Body of pancreas (tissue), 4 donors: Measurements from ENCODE around the gene RIIAD1. TPM values are rescaled to one million over a fixed set of nuclear protein-coding genes. Genes with fewer than 3 reads are reported as not detected.

Experiments
- ATAC-seq: fragments of 150-250 bp; one replicate; pipeline ENCODE4 v1.9.1; 2016
- DNase-seq, 4 donors: peaks; one replicate each; pipeline ENCODE4 v3.0.0-alpha.2; 2019
- H3K27ac ChIP-seq, 4 donors: fragments of 200-600 bp; sonication (generic); 1 replicate in 3 of 4; 2 replicates in 1 of 4; pipeline versions ENCODE4 v1.5.1 to v1.6.1; 2016 to 2019; ENCODE audit warnings: mild to moderate bottlenecking in 1 of 4, mixed read lengths in 1 of 4, moderate library complexity in 1 of 4
- H3K27me3 ChIP-seq, 2 donors: fragments of 200-600 bp; sonication (generic); one replicate each; pipeline ENCODE4 v1.6.0; 2016; ENCODE audit warnings: mild to moderate bottlenecking in 1 of 2
- H3K36me3 ChIP-seq, 2 donors: fragments of 200-600 bp; sonication (generic); replicated peaks in 1 of 2; 2 replicates each; pipeline ENCODE4 v1.5.1; 2016; ENCODE audit warnings: low read depth in 2 of 2; ENCODE audit not compliant: insufficient read depth in 1 of 2
- H3K4me1 ChIP-seq: fragments of 200-600 bp; sonication (generic); one replicate; pipeline ENCODE4 v1.6.0; 2016
- H3K4me3 ChIP-seq, 2 donors: fragments of 200-600 bp; sonication (generic); 1 replicate in 1 of 2; 2 replicates in 1 of 2; pipeline ENCODE4 v1.5.1; 2016 to 2019
- H3K9me3 ChIP-seq, 3 donors: fragments of 200-600 bp; sonication (generic); 1 replicate in 2 of 3; 2 replicates in 1 of 3; pipeline ENCODE4 v1.5.1; 2016
- POLR2A ChIP-seq, 3 donors: fragments of 450-650 bp; IDR thresholded peaks; one replicate each; pipeline ENCODE4 v1.6.1; 2016; ENCODE audit warnings: antibody characterized with exemption in 3 of 3, mild to moderate bottlenecking in 2 of 3
- WGBS, 2 donors: methylation state at CpG; one replicate each; pipeline ENCODE4 v1.1.5; 2017; 5-methylcytosine and 5-hydroxymethylcytosine counted together
- intact Hi-C: fragments of 100-400 bp; cut with DNase I; formaldehyde crosslinking; loops from one replicate; pipeline ENCODE4 v1.15.1; 2023
- total RNA-seq, 2 donors: library from RNA; depleted of rRNA; stranded (reverse); fragments of >200 nt; gene quantifications; one replicate each; pipeline ENCODE4 v1.1.0, GENCODE V29; 2016
- TF ChIP-seq, protein P1 (sequence below), 7 experiments: fragments of 450-650 bp in 4 of 7; fragments of 200-600 bp in 3 of 7; sonication (generic) in 3 of 7; IDR thresholded peaks; one replicate each; pipeline ENCODE4 v1.5.1; 2016 to 2019; ENCODE audit warnings: antibody characterized with exemption in 7 of 7

Gene RIIAD1
- total RNA-seq, 2 donors from 2014 or later, result not detected

DNA sequence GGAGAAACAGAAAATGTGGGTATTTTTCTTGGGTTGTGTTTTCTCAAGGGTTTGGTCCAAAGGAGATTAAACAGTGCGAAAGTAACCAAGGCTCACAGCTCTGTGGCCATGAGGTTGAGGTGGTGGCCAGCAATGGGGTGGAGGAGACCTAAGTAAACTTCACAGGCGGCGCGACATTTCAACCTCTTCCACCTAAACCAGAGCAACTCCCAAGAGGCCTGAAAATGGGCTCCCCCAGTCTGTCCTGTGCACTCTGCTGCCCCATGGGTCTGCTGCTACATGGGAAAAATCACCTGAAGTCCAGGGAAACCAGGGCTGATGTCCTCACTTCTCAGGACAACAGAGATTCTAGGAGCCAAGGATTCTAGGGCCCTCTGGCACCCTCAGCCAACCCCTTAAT, 17.1 kb upstream of the RIIAD1 start:
- no peak for DNase-seq
- intact Hi-C loops, result no loop called here
- no peak overlapping the region for H3K4me3 ChIP-seq

DNA sequence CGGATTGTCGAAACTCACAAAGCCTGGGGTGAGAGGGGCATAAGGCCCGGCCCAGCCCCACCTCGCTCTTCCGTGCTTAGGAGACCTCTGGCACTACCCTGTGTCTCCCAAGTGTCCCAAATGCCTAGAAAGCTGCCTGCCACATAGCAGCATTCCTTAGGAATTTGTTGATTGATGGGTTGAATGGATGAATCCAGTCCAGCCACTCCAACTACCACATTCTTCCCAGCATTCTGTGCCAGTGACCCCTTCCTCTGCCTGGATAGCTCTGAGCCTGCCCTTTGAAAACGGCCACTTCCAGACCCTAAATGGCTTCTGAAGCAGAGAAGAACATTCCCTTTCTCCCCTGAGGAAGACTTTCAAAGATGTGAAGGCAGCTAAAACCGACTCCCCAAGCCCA, 16.2 kb upstream of the RIIAD1 start:
- Histone ChIP-seq H3K9me3 (no peaks in the 10 kb centered on the region), H3K4me3 (no peak overlapping the region), H3K36me3 (peaks cover 0 to 2% of the 10 kb centered on the region in 2 donors), H3K27ac (no peak overlapping the region), H3K4me1 (no peaks in the 10 kb centered on the region), H3K27me3 (no peaks in the 10 kb centered on the region)
- intact Hi-C loops, result no loop called here
- ATAC-seq, result no peak
- DNase-seq, result no peak
- 76 to 85% methylated on average over 2 to 7 of the region's 7 CpGs for WGBS, 2 donors
- TF ChIP-seq, protein P1, sequence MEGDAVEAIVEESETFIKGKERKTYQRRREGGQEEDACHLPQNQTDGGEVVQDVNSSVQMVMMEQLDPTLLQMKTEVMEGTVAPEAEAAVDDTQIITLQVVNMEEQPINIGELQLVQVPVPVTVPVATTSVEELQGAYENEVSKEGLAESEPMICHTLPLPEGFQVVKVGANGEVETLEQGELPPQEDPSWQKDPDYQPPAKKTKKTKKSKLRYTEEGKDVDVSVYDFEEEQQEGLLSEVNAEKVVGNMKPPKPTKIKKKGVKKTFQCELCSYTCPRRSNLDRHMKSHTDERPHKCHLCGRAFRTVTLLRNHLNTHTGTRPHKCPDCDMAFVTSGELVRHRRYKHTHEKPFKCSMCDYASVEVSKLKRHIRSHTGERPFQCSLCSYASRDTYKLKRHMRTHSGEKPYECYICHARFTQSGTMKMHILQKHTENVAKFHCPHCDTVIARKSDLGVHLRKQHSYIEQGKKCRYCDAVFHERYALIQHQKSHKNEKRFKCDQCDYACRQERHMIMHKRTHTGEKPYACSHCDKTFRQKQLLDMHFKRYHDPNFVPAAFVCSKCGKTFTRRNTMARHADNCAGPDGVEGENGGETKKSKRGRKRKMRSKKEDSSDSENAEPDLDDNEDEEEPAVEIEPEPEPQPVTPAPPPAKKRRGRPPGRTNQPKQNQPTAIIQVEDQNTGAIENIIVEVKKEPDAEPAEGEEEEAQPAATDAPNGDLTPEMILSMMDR (IDR thresholded peaks at IDR 0.05), result no peak
- no peak for TF ChIP-seq POLR2A (IDR thresholded peaks at IDR 0.05)

More for the DNA sequence above, 17.1 kb upstream of the RIIAD1 start:
- ATAC-seq, result no peak
- H3K4me1 ChIP-seq, result no peaks in the 10 kb centered on the region
- WGBS, 2 donors, result 66 to 89% methylated on average over 4 of the region's 4 CpGs
- no peaks in the 10 kb centered on the region for H3K27me3 ChIP-seq
- no peak overlapping the region for H3K27ac ChIP-seq
- TF ChIP-seq, protein P1 (IDR thresholded peaks at IDR 0.05), result no peak
- no peak for TF ChIP-seq POLR2A (IDR thresholded peaks at IDR 0.05)
- no peaks in the 10 kb centered on the region for H3K9me3 ChIP-seq
- H3K36me3 ChIP-seq, result peaks cover 0 to 2% of the 10 kb centered on the region in 2 donors

DNA sequence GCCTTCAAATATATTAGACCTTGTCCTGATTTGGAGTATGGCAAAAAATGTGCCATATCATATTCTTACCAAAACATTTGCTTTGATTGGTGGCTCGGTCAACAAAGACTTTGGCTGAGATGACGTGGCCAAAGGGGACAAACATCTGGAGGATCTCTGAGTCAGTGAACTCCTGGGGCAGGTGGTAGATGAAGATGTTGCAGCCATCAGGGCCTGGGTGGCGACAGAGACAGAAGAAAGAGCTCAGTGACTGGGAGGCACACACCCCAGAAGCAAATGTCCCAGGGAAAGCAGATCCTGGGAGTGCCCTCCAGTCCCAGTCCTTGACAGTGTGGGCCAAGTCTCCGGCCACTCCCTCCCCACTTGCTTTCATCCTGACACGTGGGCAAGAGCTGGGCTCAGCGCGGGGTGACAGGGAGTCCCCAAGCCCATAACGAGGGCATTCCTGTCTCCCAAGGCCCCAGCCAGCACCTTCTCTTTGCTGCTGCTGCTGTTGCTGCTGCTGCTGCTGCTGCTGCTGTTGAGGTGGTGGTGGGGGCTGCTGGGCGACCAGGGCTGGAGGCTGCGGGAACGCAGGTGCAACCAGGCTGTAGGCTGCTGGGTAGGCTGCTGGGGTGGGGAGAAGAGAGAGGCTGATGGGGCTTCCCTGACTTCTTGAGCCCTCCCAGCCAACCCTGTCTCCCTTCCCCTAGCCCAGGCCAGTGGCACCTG, 15.4 kb upstream of the RIIAD1 start:
- H3K27ac ChIP-seq, result no peak overlapping the region
- H3K27me3 ChIP-seq, result no peaks in the 10 kb centered on the region
- H3K9me3 ChIP-seq, result no peaks in the 10 kb centered on the region
- peaks cover 0 to 2% of the 10 kb centered on the region in 2 donors for H3K36me3 ChIP-seq
- ATAC-seq (no peak), DNase-seq (no peak)
- no peaks in the 10 kb centered on the region for H3K4me1 ChIP-seq
- no peak for TF ChIP-seq POLR2A (IDR thresholded peaks at IDR 0.05)
- TF ChIP-seq, protein P1 (IDR thresholded peaks at IDR 0.05), result no peak
- H3K4me3 ChIP-seq, result no peak overlapping the region
- 47 to 77% methylated on average over 3 to 11 of the region's 11 CpGs for WGBS, 2 donors
- intact Hi-C loops, result no loop called here

DNA sequence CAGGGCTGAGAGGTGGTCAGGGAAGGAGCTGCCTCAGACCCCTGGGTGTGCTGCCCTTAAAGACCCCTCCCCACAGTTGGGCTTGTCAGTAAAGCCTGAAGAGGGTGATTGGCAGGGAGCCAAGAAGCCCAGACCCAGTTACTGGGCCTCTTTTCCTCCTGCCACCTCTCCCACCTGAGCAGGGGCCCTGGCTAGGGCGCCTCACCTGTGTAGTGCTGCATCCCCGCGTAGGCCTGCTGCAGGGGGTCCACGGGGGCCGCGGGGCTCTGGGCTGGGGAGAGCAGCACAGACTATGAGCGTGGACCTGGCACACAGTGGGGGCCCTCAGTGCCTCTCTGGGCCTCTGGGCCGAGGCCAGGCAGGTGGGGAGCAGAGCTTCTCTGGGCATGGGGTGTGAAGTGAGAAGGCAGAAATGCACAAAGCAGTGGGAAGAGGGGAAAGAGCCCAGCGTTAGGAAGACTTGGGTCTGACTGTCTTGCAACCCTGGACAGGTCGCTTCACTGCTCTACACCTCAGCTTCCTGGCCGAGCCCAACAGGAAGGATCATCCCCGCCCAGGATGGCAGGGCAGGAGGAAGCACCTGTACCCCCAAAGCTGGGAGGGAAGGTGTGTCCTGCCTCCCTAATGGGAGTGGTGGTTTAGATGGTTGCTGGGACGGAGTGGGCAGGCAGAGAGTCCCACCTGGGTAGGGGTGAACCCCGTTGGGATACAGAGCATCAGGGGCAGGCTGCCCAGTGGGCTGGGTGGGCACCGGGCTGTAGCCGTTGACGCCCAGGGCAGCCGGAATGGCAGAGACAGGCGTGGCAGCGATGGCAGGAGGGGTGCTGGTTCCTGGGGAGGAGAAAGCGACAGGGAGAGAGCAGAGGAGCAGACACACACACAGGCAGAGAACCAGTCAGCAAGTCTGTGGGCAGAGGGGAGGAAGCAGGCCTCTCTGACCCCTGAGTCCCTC, 14.6 kb upstream of the RIIAD1 start:
- DNase-seq (no peak), ATAC-seq (no peak)
- no peaks in the 10 kb centered on the region for H3K36me3 ChIP-seq
- intact Hi-C loops, result no loop called here
- TF ChIP-seq POLR2A (IDR thresholded peaks at IDR 0.05), result no peak
- TF ChIP-seq, protein P1 (IDR thresholded peaks at IDR 0.05), result no peak
- no peak overlapping the region for H3K27ac ChIP-seq
- WGBS, 2 donors, result 75 to 76% methylated on average over 14 to 20 of the region's 21 CpGs
- no peaks in the 10 kb centered on the region for H3K4me1 ChIP-seq
- no peak overlapping the region for H3K4me3 ChIP-seq
- H3K27me3 ChIP-seq, result no peaks in the 10 kb centered on the region
- no peaks in the 10 kb centered on the region for H3K9me3 ChIP-seq
